GM19372 (cell line): ENCODE measurements around the gene LUZP4.
"Not testable (repeated sequence)": the region's sequence is repeated elsewhere in the genome, so short reads cannot be mapped to it uniquely, and the experiment has no call there.

ENCODE experiments used
- ATAC-seq: cut with Tn5 transposase; IDR thresholded peaks from one replicate; pipeline ENCODE4 v1.9.1; 2021; ENCODE audit warnings: mild to moderate bottlenecking, low read depth, moderate library complexity; ENCODE audit not compliant: unreplicated experiment

Gene LUZP4

GRCh38 chrX:115289465-115289864, at the start of gene LUZP4:
Gene LUZP4, plus strand, starts transcription at chrX:115289715. Its CDS starts 45 bp downstream, at chrX:115289760.
- no peak for ATAC-seq

DNA sequence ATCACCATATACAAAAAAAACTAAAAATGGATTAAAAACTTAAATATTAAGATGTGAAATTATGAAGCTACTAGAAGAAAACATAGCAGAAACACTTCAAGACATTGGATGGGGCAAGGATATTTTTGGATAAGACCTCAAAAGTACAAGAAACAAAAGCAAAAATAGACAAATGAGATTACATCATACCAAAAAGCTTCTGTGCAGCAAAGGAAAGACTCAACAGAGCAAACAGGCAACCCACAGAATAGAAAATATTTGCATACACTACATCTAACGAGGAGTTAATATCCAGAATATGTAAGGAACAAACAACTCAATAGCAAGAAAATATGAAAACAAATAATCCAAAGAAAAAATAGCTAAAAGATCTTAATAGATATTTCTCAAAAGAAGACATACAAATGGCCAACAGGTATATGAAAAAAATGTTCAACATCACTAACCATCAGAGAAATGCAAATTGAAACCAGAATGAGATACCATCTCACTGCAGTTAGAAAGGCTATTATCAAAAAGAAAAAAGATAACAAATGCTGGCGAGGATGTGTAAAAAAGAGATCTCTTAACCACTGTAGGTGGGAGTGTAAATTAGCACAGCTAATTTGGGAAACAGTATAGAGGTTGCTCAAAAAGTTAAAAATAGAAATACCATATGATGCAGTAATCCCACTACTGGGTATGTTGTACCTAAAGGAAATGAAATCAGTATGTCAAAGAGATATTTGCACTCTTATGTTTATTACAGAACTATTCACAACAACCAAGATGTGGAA, 37.9 kb upstream of the LUZP4 start:
- no peak for ATAC-seq

DNA sequence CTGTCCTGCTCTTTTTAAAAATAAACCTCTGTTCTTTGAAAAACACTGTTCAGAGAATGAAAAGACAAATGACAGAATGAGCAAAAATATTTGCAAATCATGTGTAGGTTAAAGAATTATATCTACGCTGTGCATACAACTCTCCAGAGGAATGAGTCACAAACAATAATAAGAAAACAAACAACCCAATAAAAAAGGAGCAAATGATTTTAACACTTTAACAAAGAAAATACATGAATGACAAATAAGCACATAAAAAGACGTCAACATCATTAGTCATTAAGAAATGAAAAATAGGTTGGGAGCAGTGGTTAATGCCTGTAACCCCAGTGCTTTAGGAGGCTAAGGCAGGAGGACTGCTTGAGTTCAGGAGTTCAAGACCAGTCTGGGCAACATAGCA, 34.5 kb upstream of the LUZP4 start:
- no peak for ATAC-seq

DNA sequence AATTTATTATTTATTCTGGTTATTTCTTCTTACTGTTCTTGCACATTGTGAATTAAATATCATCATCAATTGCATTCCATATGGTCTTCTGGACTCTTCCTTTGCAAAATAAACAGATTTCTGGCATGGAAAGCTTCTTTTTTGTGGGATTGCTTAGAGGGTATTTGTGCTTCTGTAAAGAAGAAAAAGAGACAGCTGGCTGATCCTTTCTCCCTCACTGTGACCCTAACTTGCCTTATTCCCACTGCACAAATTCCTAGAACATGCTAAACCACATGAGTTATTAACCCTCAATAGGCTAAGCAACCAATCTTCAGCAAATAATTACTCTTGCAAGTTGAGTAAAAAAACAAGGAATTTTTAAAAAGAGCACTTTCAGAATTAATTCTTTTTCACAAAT, 31.8 kb upstream of the LUZP4 start:
- ATAC-seq: no peak

DNA sequence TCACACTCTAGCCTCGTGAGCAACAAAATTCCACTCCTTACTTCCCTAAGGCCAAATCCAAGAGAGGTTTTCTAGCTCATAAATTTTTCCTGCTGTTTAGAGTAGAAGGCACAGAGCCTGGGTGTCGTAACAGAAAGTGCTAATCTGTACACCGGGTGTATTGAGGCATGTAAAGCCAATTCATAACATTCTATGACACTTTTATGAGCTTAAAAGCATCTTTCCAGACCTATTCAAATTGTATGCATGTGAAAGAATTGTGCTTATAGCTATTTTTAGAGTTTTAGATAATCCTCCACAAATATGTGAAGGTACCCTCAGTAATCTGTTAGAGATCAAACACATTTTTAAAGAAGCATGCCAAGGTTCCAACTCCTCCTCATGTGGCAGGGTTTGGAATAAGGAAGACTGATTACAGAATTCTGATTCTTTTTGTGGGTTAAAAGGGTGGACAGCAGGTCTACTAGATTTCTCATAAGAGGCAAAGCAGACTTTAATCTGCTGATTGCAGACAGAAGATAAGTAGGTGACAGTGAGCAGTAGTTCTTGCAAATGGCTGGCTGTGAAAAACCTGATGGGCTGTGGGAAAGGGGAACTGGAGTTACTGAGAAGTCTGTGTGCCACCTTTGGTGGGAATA, 30.2 kb upstream of the LUZP4 start:
- no peak for ATAC-seq

DNA sequence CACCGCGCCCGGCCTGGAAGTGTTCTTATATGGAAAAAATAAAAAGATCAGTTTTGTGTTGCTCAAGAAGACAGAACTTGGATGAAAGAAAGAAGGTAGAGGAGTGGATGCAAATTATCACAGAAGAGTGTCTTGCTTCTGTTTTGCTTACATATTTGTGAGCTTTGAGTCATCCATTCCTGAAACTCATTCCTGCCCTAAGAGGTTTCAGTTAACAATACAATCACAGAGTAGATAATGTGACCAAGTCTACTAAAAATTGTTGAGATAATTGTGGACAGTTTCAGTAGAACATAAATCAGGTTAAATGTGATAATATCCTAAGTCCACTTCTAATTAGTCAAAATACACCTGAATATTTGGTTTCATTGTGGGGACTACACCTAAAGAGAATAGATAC, 29.2 kb upstream of the LUZP4 start:
- ATAC-seq: no peak

GRCh38 chrX:115261148-115261547, 28.4 kb upstream of the LUZP4 start:
- ATAC-seq: no peak

GRCh38 chrX:115264009-115264408, 25.5 kb upstream of the LUZP4 start:
- no peak for ATAC-seq

DNA sequence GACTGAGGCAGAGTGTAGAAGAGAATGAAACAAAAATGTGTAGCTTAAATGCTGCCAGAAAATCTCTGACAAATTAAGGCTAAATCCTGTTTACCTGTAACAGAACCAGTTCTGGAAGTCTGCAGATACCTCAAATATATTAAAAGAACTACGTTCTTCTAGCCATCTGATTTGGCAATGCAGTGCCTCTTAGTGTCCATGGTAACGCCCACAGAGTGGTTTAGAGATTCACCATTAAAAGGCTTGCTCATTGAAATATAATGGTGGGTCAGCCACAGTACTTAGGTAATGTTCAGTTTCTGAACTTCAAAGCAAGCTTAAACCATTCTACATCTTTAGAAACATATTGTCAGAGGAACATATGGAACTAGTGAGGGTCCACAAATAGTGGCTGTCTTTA, 23.2 kb upstream of the LUZP4 start:
- ATAC-seq: no peak

DNA sequence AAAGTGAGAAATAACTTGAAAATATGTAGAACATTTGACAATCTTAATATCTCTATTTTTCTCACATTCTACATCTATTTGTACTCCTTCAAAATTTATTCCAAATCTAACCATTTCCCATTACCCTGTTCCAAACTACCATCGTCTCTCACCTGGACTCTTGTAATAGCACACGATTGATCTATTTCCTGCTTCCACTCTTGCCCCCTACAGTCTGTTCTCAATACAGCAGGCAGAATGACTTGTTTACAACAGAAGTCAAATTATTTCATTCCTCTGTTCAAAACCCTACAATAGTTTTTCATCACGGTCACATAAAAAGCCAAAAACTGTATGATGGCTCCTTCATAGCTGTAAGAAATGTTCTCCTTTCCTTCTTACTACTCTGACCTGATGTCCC, 21.1 kb upstream of the LUZP4 start:
- ATAC-seq: no peak

- no peak for ATAC-seq
Measured at GRCh38 chrX:115269051-115269683, 20.3 kb upstream of the LUZP4 start.

- no peak for ATAC-seq
Measured at GRCh38 chrX:115284877-115285276, 4.6 kb upstream of the LUZP4 start.

DNA sequence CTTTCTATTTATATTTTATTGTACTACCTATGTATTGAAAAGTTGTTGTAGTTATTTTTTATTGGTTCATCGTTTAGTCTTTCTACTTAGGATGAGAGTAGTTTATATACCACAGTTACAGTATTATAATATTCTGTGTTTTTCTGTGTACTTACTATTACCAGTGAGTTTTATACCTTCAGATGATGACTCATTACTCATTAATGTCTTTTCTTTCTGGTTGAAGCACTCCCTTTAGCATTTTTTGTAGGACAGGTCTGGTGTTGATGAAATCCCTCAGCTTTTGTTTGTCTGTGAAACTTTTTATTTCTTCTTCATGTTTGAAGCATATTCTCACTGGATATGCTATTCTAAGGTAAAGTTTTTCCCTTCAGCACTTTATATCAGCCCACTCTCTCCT, 7.7 kb downstream of the LUZP4 start:
- no peak for ATAC-seq

DNA sequence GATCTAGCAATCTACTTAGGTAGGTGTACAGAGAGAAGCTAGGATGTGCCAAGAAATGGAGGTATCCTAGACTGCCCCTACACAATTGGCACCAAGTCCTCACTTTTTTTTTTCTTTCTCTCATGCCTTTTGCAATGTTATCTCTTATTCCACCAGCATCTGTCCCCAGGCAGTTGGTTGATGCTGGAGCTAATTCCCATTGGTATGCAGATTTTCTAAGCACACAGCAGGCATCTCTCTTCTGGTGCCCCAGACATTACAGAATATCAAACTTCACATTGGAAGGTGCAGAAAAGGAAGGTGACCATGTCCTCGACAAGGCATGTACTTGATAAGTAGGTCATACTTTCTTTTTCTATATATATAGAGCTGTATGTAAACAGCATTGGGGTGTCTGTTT, 21.6 kb downstream of the LUZP4 start:
- ATAC-seq: no peak

GRCh38 chrX:115311601-115312001, 22.1 kb downstream of the LUZP4 start:
- ATAC-seq: no peak

- ATAC-seq: no peak
Measured at GRCh38 chrX:115318139-115318538, 28.6 kb downstream of the LUZP4 start.

DNA sequence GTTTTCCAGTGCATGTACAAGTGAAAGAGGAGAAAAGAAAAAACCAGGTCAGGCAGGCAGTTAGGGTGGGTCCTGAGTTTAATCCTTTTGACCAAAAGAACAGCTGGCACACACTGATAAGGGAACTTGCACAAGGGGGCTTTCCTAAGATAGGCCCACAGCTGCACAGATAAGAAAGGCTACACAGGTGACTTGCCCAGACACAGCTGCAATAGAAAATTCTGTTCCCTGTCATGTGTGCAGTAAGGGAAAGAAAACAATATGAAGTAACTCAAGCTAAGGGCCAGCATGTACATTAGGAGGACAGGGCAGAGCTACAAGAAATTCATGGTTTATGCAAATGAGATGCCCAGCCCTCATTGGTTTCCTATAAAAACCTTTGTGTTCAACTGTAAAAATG, 32.9 kb downstream of the LUZP4 start:
- ATAC-seq: no peak

DNA sequence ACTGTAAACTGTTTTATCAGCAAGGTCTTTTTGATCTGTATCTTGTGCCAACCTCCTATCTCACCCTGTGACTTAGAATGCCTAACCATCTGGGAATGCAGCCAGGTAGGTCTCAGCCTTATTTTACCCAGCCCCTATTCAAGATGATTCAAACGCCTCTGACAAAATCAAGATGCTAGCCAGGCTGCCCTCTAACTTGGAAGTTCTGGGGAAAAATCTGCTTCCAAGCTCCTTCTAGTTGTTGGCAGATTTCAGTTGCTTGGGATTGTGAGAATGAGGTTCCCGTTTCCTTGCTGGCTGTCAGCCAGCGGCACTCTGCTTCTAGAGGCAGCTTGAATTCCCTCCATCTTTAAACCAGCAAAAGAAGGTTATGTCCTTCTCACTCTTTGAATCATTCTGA, 34.7 kb downstream of the LUZP4 start:
- no peak for ATAC-seq

GRCh38 chrX:115329282-115329681, 39.8 kb downstream of the LUZP4 start:
- ATAC-seq: not testable (repeated sequence)

DNA sequence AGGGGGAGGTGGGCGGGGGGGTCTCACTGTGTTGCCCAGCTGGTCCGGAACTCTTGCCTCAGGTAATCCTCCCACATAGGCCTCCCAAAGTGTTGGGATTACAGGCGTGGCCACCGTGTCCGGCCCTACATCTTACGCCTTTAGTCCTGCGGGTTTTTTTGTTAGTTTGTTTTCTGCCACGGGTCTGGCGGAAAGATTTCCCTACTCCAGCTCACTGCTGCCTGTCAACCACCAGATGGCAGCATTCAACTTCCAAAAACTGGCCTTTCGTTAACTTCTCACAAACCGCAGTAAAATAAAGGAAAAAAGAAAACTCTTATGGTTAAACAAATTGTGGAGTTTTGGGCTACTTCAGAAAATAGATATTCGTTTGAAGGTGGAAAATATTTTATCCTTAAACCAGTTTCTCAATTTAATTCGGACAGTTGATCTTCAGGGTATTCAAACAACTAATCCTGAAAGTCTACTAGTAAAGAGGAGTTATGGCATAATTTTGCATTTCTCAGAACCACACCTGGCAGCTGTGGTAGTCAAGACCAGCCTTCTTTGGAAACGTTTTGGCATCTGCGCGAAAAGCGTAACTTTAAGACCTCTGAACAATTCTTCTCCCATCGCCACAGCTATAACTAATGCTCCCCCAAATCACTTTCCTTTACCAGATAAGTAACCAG, 41.1 kb downstream of the LUZP4 start:
- no peak for ATAC-seq

DNA sequence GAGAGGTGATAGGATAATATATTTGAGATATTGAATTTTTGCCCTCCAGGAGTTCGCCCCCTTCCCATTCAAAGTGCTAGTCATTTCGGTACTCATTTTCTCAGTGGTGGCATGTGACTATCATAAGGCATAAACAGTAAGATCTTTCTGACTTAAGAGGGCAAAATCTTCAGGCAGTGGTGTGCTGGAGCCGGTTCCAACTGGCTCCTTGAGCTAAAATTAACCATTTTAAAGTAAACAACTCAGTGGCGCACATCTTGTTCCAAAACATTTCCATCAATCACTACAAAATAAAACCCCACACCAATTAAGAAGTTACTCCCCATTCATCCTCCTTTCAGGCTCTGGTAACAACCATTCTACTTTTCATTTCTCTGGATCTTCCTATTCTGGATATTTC, 43.3 kb downstream of the LUZP4 start:
- ATAC-seq: no peak
